HEK293T (cell line): ENCODE data around the gene SLC4A11.

Experiments used
- CTCF ChIA-PET: fragments of 350-600 bp; formaldehyde crosslinking; extraction: SDS; loops from one replicate; lab custom pipeline; 2021; ENCODE audit warnings: antibody characterized with exemption, inconsistent platforms; lab: Yijun Ruan, JAX
- POLR2A ChIA-PET: fragments of 350-600 bp; formaldehyde crosslinking; extraction: SDS; loops from one replicate; lab custom pipeline; 2020; ENCODE audit warnings: antibody characterized with exemption, inconsistent platforms; lab: Yijun Ruan, JAX
- DNase-seq: peaks from one replicate; pipeline ENCODE4 v3.0.0; 2012; ENCODE audit warnings: mixed read lengths; ENCODE audit errors: extremely low spot score
- ARNT ChIP-seq: fragments of 450-650 bp; IDR thresholded peaks from 2 replicates; pipeline ENCODE4 v1.6.1; 2017; ENCODE audit warnings: mild to moderate bottlenecking
- BHLHE40 ChIP-seq: fragments of 450-650 bp; IDR thresholded peaks from 2 replicates; pipeline ENCODE4 v1.6.1; 2016; ENCODE audit warnings: mild to moderate bottlenecking, moderate library complexity, borderline replicate concordance
- CTBP1 ChIP-seq: fragments of 450-650 bp; IDR thresholded peaks from 2 replicates; pipeline ENCODE4 v1.6.1; 2016; ENCODE audit warnings: borderline replicate concordance
- ELF4 ChIP-seq: fragments of 450-650 bp; IDR thresholded peaks from 2 replicates; pipeline ENCODE4 v1.6.1; 2017; ENCODE audit warnings: antibody characterized with exemption
- FOXA1 ChIP-seq: fragments of 450-650 bp; IDR thresholded peaks from 2 replicates; pipeline ENCODE4 v1.6.1; 2016; ENCODE audit warnings: mild to moderate bottlenecking
- FOXK2 ChIP-seq: fragments of 450-650 bp; IDR thresholded peaks from 2 replicates; pipeline ENCODE4 v1.6.1; 2016; ENCODE audit warnings: mild to moderate bottlenecking
- FOXM1 ChIP-seq: fragments of 450-650 bp; IDR thresholded peaks from 2 replicates; pipeline ENCODE4 v1.6.1; 2017; ENCODE audit warnings: mild to moderate bottlenecking, borderline replicate concordance
- HDGF ChIP-seq: fragments of 450-650 bp; IDR thresholded peaks from 2 replicates; pipeline ENCODE4 v1.6.1; 2017; ENCODE audit warnings: antibody characterized with exemption, borderline replicate concordance
- L3MBTL2 ChIP-seq: fragments of 450-650 bp; conservative IDR thresholded peaks from 2 replicates; pipeline ENCODE4 v1.6.1; 2016; ENCODE audit warnings: mild to moderate bottlenecking
- LEF1 ChIP-seq: fragments of 450-650 bp; IDR thresholded peaks from 2 replicates; pipeline ENCODE4 v1.6.1; 2017; ENCODE audit warnings: mild to moderate bottlenecking, borderline replicate concordance
- NFRKB ChIP-seq: fragments of 450-650 bp; IDR thresholded peaks from 2 replicates; pipeline ENCODE4 v1.6.1; 2016; ENCODE audit warnings: mild to moderate bottlenecking, moderate library complexity
- SP1 ChIP-seq: fragments of 450-650 bp; IDR thresholded peaks from 2 replicates; pipeline ENCODE4 v1.6.1; 2017
- SUZ12 ChIP-seq: fragments of 450-650 bp; IDR thresholded peaks from 2 replicates; pipeline ENCODE4 v1.6.1; 2016; ENCODE audit warnings: mild to moderate bottlenecking
- TARDBP ChIP-seq: fragments of 450-650 bp; IDR thresholded peaks from 2 replicates; pipeline ENCODE4 v1.6.1; 2016
- ZNF384 ChIP-seq: fragments of 450-650 bp; IDR thresholded peaks from 2 replicates; pipeline ENCODE4 v1.6.1; 2016
- TF ChIP-seq, protein P1 (sequence below): fragments of 450-650 bp; IDR thresholded peaks from 2 replicates; pipeline ENCODE4 v1.6.1; 2016

Gene SLC4A11

DNA sequence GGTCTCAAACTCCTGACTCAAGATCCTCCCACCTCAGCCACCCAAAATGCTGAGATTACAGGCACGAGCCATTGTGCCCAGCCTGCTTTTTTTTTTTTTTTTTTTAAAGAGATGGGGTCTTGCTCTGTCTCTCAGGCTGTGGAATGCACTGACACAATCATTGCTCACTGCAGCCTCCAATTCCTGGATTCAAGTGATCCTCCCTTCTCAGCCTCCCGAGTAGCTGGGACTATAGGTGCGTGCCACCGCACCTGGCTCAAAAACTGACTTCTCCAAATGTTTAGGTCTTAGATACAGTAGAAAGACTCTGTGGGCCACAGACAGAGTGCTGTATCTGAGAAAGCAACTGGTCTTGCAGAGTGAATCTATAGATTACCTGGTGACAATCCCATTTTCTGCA, 31.1 kb upstream of the SLC4A11 start:
- ChIA-PET POLR2A (no interaction called here), CTCF (interaction anchor here (0.6 kb wide), 1 partner anchor 98 kb away, joined by 4 read pairs; no protein-coding TSS in a partner anchor)
- TF ChIP-seq SUZ12 (no peak), FOXA1 (no peak), BHLHE40 (no peak)
- DNase-seq = no peak

DNA sequence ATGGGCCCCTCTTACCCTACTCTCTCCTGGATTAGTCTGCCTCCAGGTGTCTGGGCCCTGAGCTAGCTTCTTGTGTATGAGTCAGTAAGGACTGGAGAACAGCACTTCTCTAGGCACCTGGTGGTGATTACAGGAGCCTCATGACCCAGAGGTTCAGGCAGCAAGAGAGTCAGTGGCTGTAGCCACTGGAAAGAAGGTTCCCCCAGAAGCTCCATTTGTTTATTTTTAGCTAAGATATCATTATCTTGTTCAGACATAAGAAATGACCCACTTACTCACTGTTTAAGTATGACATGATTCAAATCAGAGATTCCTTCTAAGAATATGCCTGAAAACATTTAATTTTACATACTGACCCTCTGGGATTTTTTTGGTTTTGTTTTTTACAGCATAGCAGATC, 23.6 kb upstream of the SLC4A11 start:
- no peak for TF ChIP-seq BHLHE40
- TF ChIP-seq CTBP1 = no peak
- TF ChIP-seq TARDBP = no peak
- no peak for TF ChIP-seq SP1
- TF ChIP-seq L3MBTL2 = no peak
- no peak for TF ChIP-seq FOXA1
- no peak for TF ChIP-seq SUZ12
- DNase-seq = no peak
- CTCF ChIA-PET = interaction anchor here (0.6 kb wide), 1 partner anchor 42 kb away, joined by 4 read pairs; no protein-coding TSS in a partner anchor
- POLR2A ChIA-PET = no interaction called here

DNA sequence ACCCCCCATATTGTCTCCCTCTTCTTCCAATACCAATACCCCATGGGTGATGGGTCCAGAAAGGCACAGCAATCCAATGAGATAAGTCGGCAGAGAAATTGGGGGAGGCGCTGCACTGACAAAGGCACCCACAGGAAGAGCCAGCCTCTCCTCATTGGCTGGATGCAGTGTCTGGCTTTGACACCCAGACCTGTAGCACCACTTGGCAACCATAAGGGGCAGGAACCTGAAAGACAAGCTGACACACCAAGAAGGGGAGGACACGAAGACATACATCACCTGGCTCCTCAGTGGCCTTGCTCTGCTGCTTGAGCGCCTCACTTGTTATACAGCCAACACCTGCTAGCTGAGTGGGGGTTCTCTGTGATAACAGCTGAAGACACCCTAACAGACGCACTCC, 19.4 kb upstream of the SLC4A11 start:
- TF ChIP-seq LEF1 = no peak
- TF ChIP-seq TARDBP = no peak
- TF ChIP-seq L3MBTL2 = no peak
- ChIA-PET POLR2A (interaction anchor here (1.4 kb wide), 1 partner anchor 19 kb away, joined by 4 read pairs; the partner anchor contains the start of gene SLC4A11), CTCF (no interaction called here)
- no peak for DNase-seq

DNA sequence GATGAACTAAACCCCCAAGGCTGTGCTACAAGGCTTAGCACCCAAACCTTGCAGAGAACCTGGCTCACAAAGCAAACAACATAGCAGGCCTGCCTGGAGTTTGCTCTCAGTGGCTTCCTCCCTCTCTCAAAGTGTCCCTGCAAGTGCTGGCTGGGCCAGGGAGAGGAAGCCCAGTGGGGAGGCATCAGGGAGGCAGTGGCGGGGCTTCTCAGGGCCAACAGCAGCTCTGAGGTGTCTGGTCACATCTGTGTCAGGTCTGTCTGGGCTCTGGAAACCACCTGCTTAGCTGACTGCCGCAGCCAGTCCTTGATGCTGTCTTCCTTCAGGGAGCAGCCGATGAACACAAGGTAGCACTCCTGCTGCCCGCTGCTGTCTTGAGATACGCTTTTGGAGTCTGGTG, 16.7 kb upstream of the SLC4A11 start:
- POLR2A ChIA-PET = no interaction called here
- CTCF ChIA-PET = no interaction called here
- DNase-seq = no peak

DNA sequence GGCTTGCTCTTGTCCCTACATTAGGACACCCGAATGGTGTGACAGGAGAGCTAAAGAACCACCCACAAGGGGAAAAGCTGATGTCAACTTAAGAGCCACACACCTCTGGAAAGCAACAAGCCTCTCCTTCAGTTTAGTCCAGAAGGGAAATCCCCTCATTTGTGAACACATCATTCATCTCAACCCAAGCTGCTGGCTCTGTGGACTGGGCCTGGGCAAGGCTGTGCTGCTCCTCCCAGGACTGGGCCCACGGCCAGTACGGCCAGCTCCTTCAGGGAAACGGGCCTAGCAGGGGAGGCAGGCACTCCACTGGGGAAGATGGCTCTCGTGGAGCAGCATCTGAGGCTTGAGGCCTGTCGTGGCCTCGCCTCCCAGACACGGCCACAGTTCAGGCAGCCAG, 12.8 kb upstream of the SLC4A11 start:
- ChIA-PET CTCF (interaction anchor here (1.2 kb wide), 1 partner anchor 32 kb away, joined by 3 read pairs; no protein-coding TSS in a partner anchor), POLR2A (no interaction called here)
- no peak for DNase-seq
- TF ChIP-seq SP1 (no peak), BHLHE40 (no peak), FOXA1 (no peak), SUZ12 (no peak), ZNF384 (no peak), TARDBP (no peak), NFRKB (no peak), FOXM1 (no peak), ELF4 (no peak), L3MBTL2 (no peak), ARNT (no peak)

More for the DNA sequence above, 16.7 kb upstream of the SLC4A11 start:
- TF ChIP-seq, protein P1, sequence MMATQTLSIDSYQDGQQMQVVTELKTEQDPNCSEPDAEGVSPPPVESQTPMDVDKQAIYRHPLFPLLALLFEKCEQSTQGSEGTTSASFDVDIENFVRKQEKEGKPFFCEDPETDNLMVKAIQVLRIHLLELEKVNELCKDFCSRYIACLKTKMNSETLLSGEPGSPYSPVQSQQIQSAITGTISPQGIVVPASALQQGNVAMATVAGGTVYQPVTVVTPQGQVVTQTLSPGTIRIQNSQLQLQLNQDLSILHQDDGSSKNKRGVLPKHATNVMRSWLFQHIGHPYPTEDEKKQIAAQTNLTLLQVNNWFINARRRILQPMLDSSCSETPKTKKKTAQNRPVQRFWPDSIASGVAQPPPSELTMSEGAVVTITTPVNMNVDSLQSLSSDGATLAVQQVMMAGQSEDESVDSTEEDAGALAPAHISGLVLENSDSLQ = no peak
- TF ChIP-seq ARNT (no peak), ELF4 (no peak), BHLHE40 (no peak), FOXK2 (no peak), L3MBTL2 (no peak), FOXA1 (no peak), LEF1 (no peak), FOXM1 (no peak), NFRKB (no peak), HDGF (no peak), ZNF384 (no peak), SUZ12 (no peak), TARDBP (no peak)

GRCh38 chr20:3250091-3250504, 11.1 kb upstream of the SLC4A11 start:
- CTCF ChIA-PET = interaction anchor here (0.6 to 1.7 kb wide), 5 partner anchors 18 to 121 kb away, joined by 3 read pairs; no protein-coding TSS in a partner anchor
- DNase-seq = peak; percentile 74
- POLR2A ChIA-PET = interaction anchor here (1.0 kb wide), 1 partner anchor 41 kb away, joined by 3 read pairs; the partner anchor contains the start of gene ITPA
- no peak for TF ChIP-seq TARDBP
- TF ChIP-seq HDGF = no peak
- no peak for TF ChIP-seq NFRKB
- no peak for TF ChIP-seq LEF1
- TF ChIP-seq, protein P1 = no peak
- no peak for TF ChIP-seq SP1
- TF ChIP-seq ZNF384 = no peak
- no peak for TF ChIP-seq ELF4

DNA sequence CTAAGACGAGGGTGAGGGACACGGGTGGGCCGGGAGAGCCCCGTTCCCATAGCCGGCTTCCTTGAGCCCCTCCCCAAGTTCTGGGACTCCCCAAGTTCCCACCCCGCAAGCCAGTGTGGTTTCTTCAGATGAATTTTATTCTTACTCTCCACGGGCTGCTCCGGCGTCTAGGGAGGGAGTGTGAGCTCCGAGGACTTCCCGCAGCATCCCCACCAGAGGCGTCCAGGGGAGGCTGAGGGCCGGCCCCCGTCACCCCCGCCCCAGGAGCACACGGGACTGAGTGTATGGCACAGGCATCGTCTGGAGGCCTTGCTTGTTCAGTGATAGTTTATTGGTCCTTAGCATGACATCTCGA, 10.0 kb upstream of the SLC4A11 start:
- POLR2A ChIA-PET = interaction anchor here (1.6 kb wide), 1 partner anchor 10 kb away, joined by 5 read pairs; the partner anchor contains the start of gene SLC4A11
- DNase-seq = no peak
- CTCF ChIA-PET = no interaction called here
- TF ChIP-seq FOXM1 = no peak
- no peak for TF ChIP-seq ZNF384
- TF ChIP-seq TARDBP = no peak
- TF ChIP-seq HDGF = no peak
- no peak for TF ChIP-seq CTBP1
- TF ChIP-seq BHLHE40 = no peak
- TF ChIP-seq SP1 = no peak
- no peak for TF ChIP-seq LEF1
- TF ChIP-seq NFRKB = no peak
